OCI-LY1 (cell line): Measurements from ENCODE around the gene GAL3ST1.

ENCODE experiments used
- EZH2 ChIP-seq: fragments of 200-600 bp; sonication (generic), shearing (Covaris generic); IDR thresholded peaks from 2 replicates; pipeline ENCODE4 v1.8.0; 2017; ENCODE audit warnings: borderline replicate concordance, mixed run types, mild to moderate bottlenecking, antibody characterized with exemption, low read length, moderate library complexity, mixed read lengths
- TF ChIP-seq, protein P1 (sequence below): fragments of 200-600 bp; sonication (generic), shearing (Covaris generic); IDR thresholded peaks from 2 replicates; pipeline ENCODE4 v1.5.1; 2017; ENCODE audit warnings: mild to moderate bottlenecking, antibody characterized with exemption, low read length, moderate library complexity, mixed read lengths

DNA sequence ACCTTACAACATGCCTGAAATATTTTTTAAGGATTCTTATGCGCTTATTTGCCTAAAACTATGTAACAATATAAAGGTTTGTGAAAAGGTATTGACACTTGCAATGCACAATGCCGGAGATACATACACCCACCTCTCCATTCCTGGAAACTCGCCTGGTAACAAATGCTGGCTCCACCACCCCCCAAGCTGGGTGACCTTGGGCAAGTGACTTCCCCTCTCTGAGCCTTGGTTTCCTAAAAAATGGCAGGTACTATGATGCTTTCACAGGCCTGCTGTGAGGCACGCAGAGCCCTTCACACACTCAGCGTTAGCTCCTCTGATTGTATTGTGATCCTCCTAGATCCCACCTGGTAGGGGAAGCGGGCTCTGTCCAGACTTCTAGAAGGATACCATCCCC, 2.3 kb downstream of the GAL3ST1 start:
- TF ChIP-seq, protein P1, sequence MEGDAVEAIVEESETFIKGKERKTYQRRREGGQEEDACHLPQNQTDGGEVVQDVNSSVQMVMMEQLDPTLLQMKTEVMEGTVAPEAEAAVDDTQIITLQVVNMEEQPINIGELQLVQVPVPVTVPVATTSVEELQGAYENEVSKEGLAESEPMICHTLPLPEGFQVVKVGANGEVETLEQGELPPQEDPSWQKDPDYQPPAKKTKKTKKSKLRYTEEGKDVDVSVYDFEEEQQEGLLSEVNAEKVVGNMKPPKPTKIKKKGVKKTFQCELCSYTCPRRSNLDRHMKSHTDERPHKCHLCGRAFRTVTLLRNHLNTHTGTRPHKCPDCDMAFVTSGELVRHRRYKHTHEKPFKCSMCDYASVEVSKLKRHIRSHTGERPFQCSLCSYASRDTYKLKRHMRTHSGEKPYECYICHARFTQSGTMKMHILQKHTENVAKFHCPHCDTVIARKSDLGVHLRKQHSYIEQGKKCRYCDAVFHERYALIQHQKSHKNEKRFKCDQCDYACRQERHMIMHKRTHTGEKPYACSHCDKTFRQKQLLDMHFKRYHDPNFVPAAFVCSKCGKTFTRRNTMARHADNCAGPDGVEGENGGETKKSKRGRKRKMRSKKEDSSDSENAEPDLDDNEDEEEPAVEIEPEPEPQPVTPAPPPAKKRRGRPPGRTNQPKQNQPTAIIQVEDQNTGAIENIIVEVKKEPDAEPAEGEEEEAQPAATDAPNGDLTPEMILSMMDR, result no peak
- no peak for TF ChIP-seq EZH2
